Motor neuron (in vitro differentiated cells): ENCODE data around the gene DLK1. TPM values are rescaled to one million over a fixed set of nuclear protein-coding genes. Genes with fewer than 3 reads are reported as not detected.
A peak's percentile ranks its signal among the peaks of the same experiment; 100 is the strongest.

Experiments
- ATAC-seq, 8 experiments: fragments of 200-7000 bp; cut with Tn5 transposase; replicated peaks in 6 of 8; 2 replicates each; pipeline ENCODE4 v1.8.0; 2021; ENCODE audit warnings: mild to moderate bottlenecking in 8 of 8, moderate library complexity in 8 of 8
- H3K27ac ChIP-seq, 2 donors: fragments of 250-450 bp; sonication (Bioruptor Pico); 2 replicates each; pipeline ENCODE4 v1.9.0; 2021; ENCODE audit warnings: antibody characterized with exemption in 2 of 2, mild to moderate bottlenecking in 2 of 2, moderate library complexity in 1 of 2
- H3K4me1 ChIP-seq, 2 donors: fragments of 250-450 bp; sonication (Bioruptor Pico); replicated peaks in 1 of 2; 2 replicates each; pipeline ENCODE4 v1.6.1; 2021; ENCODE audit warnings: antibody characterized with exemption in 2 of 2, mild to moderate bottlenecking in 2 of 2, moderate library complexity in 1 of 2
- H3K4me3 ChIP-seq, 5 donors: fragments of 250-450 bp; sonication (Bioruptor Pico); 2 replicates each; pipeline ENCODE4 v1.9.0; 2021; ENCODE audit warnings: antibody characterized with exemption in 5 of 5, mild to moderate bottlenecking in 5 of 5, moderate library complexity in 4 of 5
- WGBS, 10 experiments: fragments of 450-650 bp; shearing (Covaris generic); methylation state at CpG; one replicate each; pipeline ENCODE4 v1.0.0; 2022; 5-methylcytosine and 5-hydroxymethylcytosine counted together
- in situ Hi-C, 9 experiments: fragments of 400-800 bp; cut with MboI; loops; one replicate each; pipeline ENCODE4 v1.15.0; 2021; ENCODE audit warnings: low sequenced_read_pairs in 9 of 9, low pct_unique_long_range_greater_than_20kb in 2 of 9; ENCODE audit not compliant: unreplicated experiment in 9 of 9
- total RNA-seq, 8 experiments: library from RNA; unstranded; fragments of 300-600 nt; gene quantifications; 2 replicates each; pipeline versions ENCODE4 v1.2.3 to v1.2.4, GENCODE V29; 2022

DLK1 gene
- total RNA-seq, 8 experiments from 2014 or later = 1.9 to 66.0 (median 8.5) TPM

DNA sequence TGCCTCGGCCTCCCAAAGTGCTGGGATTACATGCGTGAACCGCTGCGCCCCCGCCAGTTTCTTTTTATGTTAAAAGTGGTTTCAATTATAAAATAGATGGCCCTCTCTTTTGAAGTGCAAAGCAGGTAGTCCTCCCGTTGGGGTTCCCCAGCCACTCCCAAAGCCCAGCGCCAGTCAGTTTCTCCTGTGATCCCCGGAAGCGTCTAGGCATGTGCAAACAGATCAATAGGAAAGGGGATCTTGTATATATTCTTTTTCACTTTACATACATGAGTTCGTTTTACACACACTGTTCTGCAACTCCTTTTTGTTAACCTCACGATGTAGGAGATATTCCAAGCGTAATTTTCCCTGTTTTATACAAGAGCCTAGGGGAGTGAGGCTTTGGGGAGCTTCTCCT is 16.3 kb upstream of the DLK1 start:
- Histone ChIP-seq H3K27ac (no peak overlapping the region), H3K4me3 (no peak overlapping the region), H3K4me1 (peaks cover 27 to 37% of the 10 kb centered on the region in 2 donors)
- no peak for ATAC-seq
- in situ Hi-C loops = no loop called here
- WGBS, 10 experiments = 49 to 96% (median 75%) methylated on average over 4 to 11 of the region's 12 CpGs

DNA sequence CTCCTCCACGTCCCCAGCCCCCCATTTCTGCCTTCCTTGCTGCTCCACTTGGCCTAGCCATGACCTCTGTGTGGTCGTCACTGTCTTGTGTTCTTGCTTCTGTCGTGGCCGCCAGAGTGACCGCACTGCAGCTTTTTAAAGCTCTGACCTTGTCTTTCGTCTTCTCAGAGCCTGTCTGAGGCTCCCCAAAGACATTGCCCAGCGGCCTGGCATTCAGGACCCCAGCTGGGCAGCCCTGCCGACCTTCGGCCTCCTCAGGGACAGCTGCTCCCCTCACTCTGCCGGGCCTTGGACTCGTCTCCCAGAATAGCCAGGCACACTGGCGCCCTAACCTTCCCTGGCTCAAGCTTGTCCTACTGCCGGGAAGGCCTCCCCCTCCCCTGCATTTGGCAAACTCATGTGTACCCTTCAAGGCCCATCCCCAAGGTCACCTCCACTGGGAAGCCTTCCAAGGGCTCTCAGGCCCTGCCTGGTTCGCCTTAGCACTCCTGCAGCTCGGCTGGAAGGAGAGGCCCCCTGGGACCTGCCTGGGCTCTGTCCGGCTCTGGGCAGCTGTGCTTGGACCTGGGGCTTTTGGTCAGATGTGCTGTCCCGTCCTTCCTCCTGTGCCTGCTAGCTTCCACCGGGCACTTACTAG is 15.7 kb upstream of the DLK1 start:
- in situ Hi-C loops = no loop called here
- WGBS, 10 experiments = 8 to 87% (median 50%) methylated on average over 2 to 8 of the region's 18 CpGs; no CpG with 5 or more reads in 5 of the 10 experiments
- H3K4me3 ChIP-seq = no peak overlapping the region
- H3K4me1 ChIP-seq = peaks cover 27 to 42% of the 10 kb centered on the region in 2 donors
- no peak for ATAC-seq
- no peak overlapping the region for H3K27ac ChIP-seq

DNA sequence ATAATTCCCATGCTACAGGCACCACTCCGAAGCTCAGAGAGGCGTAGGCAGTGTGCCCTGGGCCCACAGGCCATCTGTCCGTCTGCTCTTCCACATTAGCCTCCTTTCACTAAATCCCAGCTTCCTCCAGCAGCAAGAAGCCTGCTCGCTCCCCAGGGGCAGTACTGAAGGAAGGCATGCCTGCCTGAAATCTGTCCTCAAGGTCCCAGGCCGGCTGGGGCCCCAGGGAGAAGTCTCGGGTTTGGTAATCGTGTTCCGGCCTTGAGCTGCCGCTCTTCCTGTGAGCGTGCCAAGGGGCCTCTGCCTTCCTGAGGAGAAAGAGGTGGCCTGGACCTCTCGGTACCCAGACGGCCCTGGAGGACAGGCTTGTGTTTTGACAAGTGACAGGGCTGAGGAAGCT is 15.2 kb upstream of the DLK1 start:
- WGBS, 10 experiments = 84 to 100% (median 88%) methylated on average over 3 to 8 of the region's 12 CpGs; no CpG with 5 or more reads in 6 of the 10 experiments
- Histone ChIP-seq H3K4me1 (peaks cover 27 to 45% of the 10 kb centered on the region in 2 donors), H3K27ac (no peak overlapping the region), H3K4me3 (no peak overlapping the region)
- ATAC-seq = no peak
- in situ Hi-C loops = no loop called here

DNA sequence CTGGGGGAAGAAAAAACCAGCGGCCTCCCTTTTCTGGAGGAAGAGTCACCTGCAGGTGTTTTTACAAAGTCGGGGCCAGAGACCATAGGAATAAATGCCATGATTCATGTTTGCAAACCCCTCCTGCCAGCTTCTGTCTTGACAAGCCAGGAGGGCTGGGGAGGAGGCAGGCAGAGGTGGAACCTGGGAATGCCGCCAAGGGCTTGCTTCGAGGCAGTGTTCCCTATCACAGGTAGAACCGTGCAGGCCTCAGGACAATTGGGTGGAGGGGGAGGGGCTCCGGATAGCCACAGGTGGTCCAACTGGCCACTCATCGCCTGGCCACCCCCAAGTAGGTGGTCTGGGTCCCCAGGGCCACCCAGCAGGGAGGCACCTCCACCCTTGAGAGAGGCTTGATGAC is 14.2 kb upstream of the DLK1 start:
- H3K27ac ChIP-seq = no peak overlapping the region
- peaks cover 27 to 48% of the 10 kb centered on the region in 2 donors for H3K4me1 ChIP-seq
- in situ Hi-C loops = no loop called here
- no peak overlapping the region for H3K4me3 ChIP-seq
- WGBS, 10 experiments = 57 to 100% (median 74%) methylated on average over 1 to 3 of the region's 7 CpGs; no CpG with 5 or more reads in 4 of the 10 experiments
- ATAC-seq = no peak

DNA sequence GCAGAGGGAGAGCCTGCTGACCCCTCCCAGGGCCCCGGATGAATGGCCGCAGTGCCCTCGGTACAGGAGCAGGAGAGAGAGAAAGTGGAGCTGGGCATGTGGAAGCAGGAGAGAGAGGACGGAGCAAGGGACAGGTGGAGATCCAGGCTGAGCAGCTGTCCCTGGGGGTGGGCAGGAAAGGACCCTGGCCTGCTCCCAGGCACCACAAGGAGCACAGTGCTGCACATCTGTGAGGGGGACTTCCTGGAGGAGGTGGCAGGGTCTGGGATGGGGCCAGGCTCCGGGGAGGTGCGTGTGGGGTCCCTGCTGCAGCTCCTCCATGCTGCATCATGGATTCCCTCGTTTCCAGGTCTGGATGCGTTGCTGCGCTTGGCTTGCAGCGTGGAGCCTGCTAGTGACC is 13.0 kb upstream of the DLK1 start:
- in situ Hi-C loops = no loop called here
- Histone ChIP-seq H3K27ac (no peak overlapping the region), H3K4me3 (no peak overlapping the region), H3K4me1 (peaks cover 31 to 48% of the 10 kb centered on the region in 2 donors)
- ATAC-seq = no peak
- 70 to 80% methylated on average over 2 to 7 of the region's 10 CpGs; no CpG with 5 or more reads in 8 of the 10 experiments for WGBS, 10 experiments

DNA sequence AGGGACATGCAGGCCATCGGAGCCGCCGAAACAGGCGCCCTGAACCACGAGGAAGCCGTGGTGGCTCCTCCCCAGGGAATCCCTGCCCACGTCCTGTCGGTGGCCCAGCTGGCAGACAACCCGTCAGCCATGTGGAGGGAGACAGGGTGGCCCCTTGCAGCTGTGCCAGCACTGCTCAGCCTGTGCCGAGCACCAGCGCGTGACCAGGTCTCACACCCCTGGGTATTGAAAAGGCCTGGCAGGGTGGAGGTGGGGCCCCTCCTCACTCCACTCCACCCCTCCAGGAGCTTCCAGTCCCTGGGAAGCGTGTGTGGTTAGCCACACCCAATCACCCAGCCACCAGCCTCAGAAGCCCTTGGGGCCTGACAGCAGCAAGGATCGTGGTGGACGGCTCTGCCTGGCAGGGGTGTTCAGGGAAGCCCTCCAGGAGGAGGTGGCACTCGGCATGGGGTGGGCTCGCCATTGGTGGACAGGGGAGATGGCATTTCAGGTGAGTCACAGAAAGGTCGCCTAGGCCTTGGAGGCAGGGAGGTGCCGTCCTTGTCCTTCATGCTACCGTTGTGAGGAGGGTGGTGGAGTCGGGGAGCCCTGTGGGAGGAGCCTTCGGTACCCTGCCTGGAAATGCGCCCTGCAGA is 12.3 kb upstream of the DLK1 start:
- ATAC-seq = peak in 3 of 8 experiments; percentile 80 to 87 (median 85)
- Histone ChIP-seq H3K4me3 (no peak overlapping the region), H3K4me1 (peaks cover 28 to 43% of the 10 kb centered on the region in 2 donors), H3K27ac (no peak overlapping the region)
- WGBS, 10 experiments = 0 to 88% (median 83%) methylated on average over 2 to 9 of the region's 23 CpGs; no CpG with 5 or more reads in 5 of the 10 experiments
- in situ Hi-C loops = no loop called here

DNA sequence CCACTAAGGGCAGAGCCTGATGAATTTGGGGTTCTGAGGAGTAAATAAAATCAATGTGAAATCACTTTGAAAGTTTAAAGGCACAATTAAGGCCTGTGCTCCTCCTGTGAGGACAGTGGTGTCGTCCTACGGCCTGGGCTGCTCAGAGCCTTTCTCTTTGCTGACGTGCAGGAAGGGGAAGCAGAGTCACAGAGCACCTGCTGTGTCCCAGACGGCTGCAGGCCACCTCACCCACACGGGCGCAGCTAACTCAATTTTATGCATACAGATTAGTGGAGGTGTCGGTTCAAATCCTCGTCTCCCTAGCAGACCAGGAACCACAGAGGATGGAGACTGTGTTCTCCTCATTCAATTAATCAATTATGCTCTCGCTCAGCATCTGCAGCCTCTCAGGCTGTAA is 11.4 kb upstream of the DLK1 start:
- Histone ChIP-seq H3K27ac (no peak overlapping the region), H3K4me1 (peaks cover 26 to 43% of the 10 kb centered on the region in 2 donors), H3K4me3 (no peak overlapping the region)
- in situ Hi-C loops = no loop called here
- peak in 3 of 8 experiments; percentile 5 to 35 (median 15) for ATAC-seq
- WGBS, 10 experiments = 66 to 85% (median 80%) methylated on average over 3 to 7 of the region's 9 CpGs; no CpG with 5 or more reads in 5 of the 10 experiments

DNA sequence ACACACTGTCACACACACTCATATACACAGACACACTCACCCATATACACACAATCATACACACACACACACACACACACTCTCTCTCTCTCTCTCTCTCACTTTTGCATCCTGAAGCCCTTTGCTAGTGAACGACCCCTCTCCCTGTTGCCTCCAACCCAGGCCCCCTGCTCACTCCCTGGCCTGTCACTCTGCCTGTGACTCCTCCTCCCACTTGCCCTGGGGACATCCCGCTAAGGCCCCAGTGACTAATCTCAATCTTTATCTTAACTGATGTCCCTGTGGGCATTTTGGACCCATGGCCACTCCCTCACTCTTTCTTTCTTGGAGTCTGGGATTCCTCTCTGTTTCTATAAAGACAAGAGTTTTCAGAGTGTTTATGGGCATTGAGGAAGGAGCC is 10.9 kb upstream of the DLK1 start:
- no peak overlapping the region for H3K27ac ChIP-seq
- H3K4me1 ChIP-seq = peaks cover 25 to 43% of the 10 kb centered on the region in 2 donors
- WGBS, 10 experiments = 40 to 83% (median 58%) methylated on average over 1 to 2 of the region's 2 CpGs; no CpG with 5 or more reads in 4 of the 10 experiments
- peak in 6 of 8 experiments; percentile 7 to 40 (median 24) for ATAC-seq
- in situ Hi-C loops = no loop called here
- H3K4me3 ChIP-seq = no peak overlapping the region

DNA sequence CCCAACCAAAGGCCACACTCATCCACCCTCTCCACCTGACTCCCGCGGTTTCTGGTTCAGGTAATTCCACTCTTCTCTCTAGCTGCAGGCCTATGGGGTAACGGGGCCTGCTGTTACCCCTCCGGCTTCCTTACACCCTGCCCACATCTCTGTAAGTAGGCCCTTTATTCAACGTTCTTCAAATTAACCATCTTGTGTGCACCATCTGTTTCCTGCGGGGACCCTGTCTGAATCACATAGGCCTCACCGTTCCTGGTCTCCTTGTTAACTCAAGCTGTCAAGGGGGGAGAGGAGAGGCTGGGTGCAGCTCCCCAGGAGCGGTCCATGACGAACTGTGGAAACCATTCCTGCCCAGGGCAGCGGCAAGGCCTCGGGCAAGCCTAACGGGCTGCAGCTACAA is 9.3 kb upstream of the DLK1 start:
- in situ Hi-C loops = no loop called here

DNA sequence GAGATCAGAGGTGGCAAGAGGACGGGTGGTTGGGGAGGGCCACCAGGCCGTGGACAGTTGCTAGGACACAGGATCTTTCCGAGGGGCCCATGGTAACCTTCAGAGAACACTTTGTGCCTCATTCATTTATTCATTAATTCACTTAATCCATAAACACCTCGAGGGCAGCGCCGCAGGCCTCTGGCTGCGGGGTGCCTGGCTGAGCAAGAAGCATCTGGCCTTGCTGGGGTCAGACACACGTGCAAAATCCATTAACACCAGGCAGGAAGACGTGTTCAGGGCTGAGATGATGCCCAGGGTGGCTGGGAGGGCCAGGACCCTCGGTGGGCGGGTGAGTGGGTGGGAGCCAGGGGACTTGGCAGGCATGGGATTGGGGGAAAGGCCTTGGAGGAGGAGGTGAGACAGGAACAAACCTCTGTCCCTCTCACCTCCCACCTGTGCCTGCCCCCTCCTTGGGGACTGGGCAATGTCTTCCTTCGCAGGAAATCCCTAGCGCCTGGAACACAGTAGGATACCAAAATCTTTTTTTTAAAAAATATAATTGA is 6.6 kb upstream of the DLK1 start:
- in situ Hi-C loops = no loop called here
- Histone ChIP-seq H3K4me3 (no peak overlapping the region), H3K4me1 (peaks cover 44 to 62% of the 10 kb centered on the region in 2 donors), H3K27ac (no peak overlapping the region)
- 44 to 60% (median 50%) methylated on average over 1 to 3 of the region's 13 CpGs; no CpG with 5 or more reads in 7 of the 10 experiments for WGBS, 10 experiments
- ATAC-seq = peak in 2 of 8 experiments; percentile 1 to 9

More for the DNA sequence above, 9.3 kb upstream of the DLK1 start:
- Histone ChIP-seq H3K4me3 (no peak overlapping the region), H3K27ac (no peak overlapping the region), H3K4me1 (peaks cover 27 to 46% of the 10 kb centered on the region in 2 donors)
- ATAC-seq = peak in 1 of 8 experiments; percentile 15
- 40 to 100% methylated on average over 1 to 2 of the region's 12 CpGs; no CpG with 5 or more reads in 8 of the 10 experiments for WGBS, 10 experiments

DNA sequence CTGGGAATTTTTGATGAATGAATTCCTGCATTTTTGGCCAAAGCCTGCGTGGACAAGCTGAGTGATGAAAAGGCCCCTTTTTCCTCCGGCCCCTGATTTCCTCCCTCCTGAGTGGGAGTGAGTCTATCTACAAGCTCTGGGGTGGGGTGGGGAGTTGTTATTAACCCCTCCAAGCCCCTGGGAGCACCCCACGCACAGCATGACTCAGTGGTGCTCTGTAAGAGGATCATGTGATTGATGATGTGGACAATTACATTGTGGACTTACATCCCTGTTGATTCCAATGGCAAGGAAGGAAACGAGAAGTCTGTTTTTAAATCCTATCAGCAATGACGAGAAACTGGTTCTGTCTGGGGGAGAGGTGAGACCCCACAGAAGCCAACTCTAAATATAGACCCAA is 5.1 kb upstream of the DLK1 start:
- no peak for ATAC-seq
- peaks cover 44 to 53% of the 10 kb centered on the region in 2 donors for H3K4me1 ChIP-seq
- 36 to 100% (median 90%) methylated on average over 1 to 5 of the region's 5 CpGs; no CpG with 5 or more reads in 3 of the 10 experiments for WGBS, 10 experiments
- H3K27ac ChIP-seq = no peak overlapping the region
- in situ Hi-C loops = no loop called here
- no peak overlapping the region for H3K4me3 ChIP-seq

DNA sequence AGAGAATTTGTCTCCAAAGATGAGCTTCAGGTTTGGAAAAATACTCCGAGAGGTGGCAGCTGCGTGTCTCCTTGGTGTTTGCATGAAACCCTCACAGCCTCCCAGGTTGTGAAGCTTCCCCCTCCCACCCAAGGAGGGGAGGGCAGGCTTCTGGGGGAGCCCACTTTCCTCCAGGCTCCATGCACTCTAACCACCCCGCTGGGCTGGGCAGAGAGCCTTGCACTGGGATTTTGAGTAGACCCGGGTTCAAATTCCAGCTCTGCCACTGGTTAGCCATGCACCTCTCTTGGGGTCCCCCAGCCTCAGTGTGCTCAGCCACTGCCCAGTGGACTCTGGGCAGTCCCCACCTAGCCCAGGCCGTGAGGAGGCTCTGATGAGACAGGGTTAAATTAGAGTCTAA is 4.3 kb upstream of the DLK1 start:
- H3K27ac ChIP-seq = no peak overlapping the region
- H3K4me3 ChIP-seq = no peak overlapping the region
- ATAC-seq = no peak
- in situ Hi-C loops = no loop called here
- WGBS, 10 experiments = 100% methylated on average over 1 of the region's 5 CpGs; no CpG with 5 or more reads in 9 of the 10 experiments
- peaks cover 44 to 56% of the 10 kb centered on the region in 2 donors for H3K4me1 ChIP-seq

DNA sequence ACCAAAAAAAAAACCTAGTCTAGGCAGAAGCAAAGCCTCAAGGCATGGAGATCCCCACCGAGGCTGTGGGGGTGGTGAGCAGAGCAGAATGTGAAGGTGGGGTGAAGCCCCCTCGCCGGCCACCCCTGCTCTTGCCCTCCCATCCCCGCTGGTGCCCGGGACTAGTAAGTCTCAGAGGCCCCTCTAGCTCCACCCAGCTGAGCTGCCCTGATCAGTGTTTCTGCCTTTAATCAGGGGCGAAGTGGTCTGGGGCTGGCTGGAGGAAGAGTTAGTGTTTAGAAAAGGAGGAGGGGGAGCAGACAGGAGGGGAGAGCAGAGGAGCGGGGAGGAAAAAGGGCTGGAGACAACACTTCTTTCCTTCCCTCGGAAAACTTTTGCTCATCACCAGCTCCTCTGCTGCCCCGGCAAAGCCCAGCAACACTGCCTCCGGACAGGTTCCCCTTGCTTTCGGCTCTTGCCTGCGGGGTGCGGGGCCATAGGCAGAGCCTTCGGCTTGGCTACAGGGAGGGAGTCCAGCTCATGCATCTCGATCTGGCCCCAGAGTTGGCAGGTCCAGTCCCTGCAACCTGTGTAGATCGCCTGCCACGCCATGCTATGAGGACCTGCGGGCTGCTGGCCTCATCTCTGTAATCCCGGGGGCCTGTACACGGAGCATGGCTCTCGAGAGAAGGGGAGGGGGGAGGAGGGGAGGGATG is 3.4 kb upstream of the DLK1 start:
- H3K4me3 ChIP-seq = no peak overlapping the region
- WGBS, 10 experiments = 7 to 80% (median 36%) methylated on average over 1 to 6 of the region's 21 CpGs; no CpG with 5 or more reads in 3 of the 10 experiments
- in situ Hi-C loops = no loop called here
- peaks cover 44 to 59% of the 10 kb centered on the region in 2 donors for H3K4me1 ChIP-seq
- peak in 5 of 8 experiments; percentile 31 to 66 (median 49) for ATAC-seq
- H3K27ac ChIP-seq = peak overlapping the region in 1 of 2 donors; percentile 15
